ENCODE measurements around the gene KCNIP3.

Gene KCNIP3

GRCh38 chr2:95314598-95314963 is 17.4 kb downstream of the KCNIP3 start:
- DNase-seq (ENCODE audit: low read depth): no peak

GRCh38 chr2:95314964-95315611 is 17.9 kb downstream of the KCNIP3 start:
- DNase-seq (ENCODE audit: low read depth): no peak

- no peak for DNase-seq (ENCODE audit: low read depth)
Measured at GRCh38 chr2:95315801-95316411, 18.8 kb downstream of the KCNIP3 start.

- no peak for DNase-seq (ENCODE audit: low read depth)
Measured at GRCh38 chr2:95316466-95317122, 19.4 kb downstream of the KCNIP3 start.

- no peak for DNase-seq (ENCODE audit: low read depth)
Measured at GRCh38 chr2:95317123-95317500, 20.0 kb downstream of the KCNIP3 start.

GRCh38 chr2:95317665-95318425 is 20.7 kb downstream of the KCNIP3 start:
- DNase-seq (ENCODE audit: low read depth): no peak

- no peak for DNase-seq (ENCODE audit: low read depth)
Measured at GRCh38 chr2:95318431-95319220, 21.5 kb downstream of the KCNIP3 start.

- DNase-seq (ENCODE audit: low read depth): no peak
Measured at GRCh38 chr2:95319481-95320343, 22.6 kb downstream of the KCNIP3 start.

- no peak for DNase-seq (ENCODE audit: low read depth)
Measured at GRCh38 chr2:95320344-95320712, 23.2 kb downstream of the KCNIP3 start.

GRCh38 chr2:95320986-95321767 is 24.0 kb downstream of the KCNIP3 start:
- DNase-seq (ENCODE audit: low read depth): no peak

GRCh38 chr2:95323347-95324155 is 26.4 kb downstream of the KCNIP3 start:
- no peak for DNase-seq (ENCODE audit: low read depth)

- DNase-seq (ENCODE audit: low read depth): no peak
Measured at GRCh38 chr2:95325026-95325425, 27.9 kb downstream of the KCNIP3 start.

GRCh38 chr2:95325590-95326432 is 28.7 kb downstream of the KCNIP3 start:
- DNase-seq (ENCODE audit: low read depth): no peak

GRCh38 chr2:95326433-95327140 is 29.4 kb downstream of the KCNIP3 start:
- DNase-seq (ENCODE audit: low read depth): no peak

GRCh38 chr2:95327861-95328260 is 30.7 kb downstream of the KCNIP3 start:
- no peak for DNase-seq (ENCODE audit: low read depth)

- no peak for DNase-seq (ENCODE audit: low read depth)
Measured at GRCh38 chr2:95328358-95329125, 31.4 kb downstream of the KCNIP3 start.

- DNase-seq (ENCODE audit: low read depth): no peak
Measured at GRCh38 chr2:95329401-95329800, 32.3 kb downstream of the KCNIP3 start.

Data from stimulated activated CD8-positive, alpha-beta memory T cell treated with anti-CD3 and anti-CD28 coated beads, Interleukin-12 subunit alpha, Interleukin-12 subunit beta, amount 100 ng/mL, for 1 hour (primary cell).